Measurements from ENCODE around the gene NLGN4Y.

The NLGN4Y gene

DNA sequence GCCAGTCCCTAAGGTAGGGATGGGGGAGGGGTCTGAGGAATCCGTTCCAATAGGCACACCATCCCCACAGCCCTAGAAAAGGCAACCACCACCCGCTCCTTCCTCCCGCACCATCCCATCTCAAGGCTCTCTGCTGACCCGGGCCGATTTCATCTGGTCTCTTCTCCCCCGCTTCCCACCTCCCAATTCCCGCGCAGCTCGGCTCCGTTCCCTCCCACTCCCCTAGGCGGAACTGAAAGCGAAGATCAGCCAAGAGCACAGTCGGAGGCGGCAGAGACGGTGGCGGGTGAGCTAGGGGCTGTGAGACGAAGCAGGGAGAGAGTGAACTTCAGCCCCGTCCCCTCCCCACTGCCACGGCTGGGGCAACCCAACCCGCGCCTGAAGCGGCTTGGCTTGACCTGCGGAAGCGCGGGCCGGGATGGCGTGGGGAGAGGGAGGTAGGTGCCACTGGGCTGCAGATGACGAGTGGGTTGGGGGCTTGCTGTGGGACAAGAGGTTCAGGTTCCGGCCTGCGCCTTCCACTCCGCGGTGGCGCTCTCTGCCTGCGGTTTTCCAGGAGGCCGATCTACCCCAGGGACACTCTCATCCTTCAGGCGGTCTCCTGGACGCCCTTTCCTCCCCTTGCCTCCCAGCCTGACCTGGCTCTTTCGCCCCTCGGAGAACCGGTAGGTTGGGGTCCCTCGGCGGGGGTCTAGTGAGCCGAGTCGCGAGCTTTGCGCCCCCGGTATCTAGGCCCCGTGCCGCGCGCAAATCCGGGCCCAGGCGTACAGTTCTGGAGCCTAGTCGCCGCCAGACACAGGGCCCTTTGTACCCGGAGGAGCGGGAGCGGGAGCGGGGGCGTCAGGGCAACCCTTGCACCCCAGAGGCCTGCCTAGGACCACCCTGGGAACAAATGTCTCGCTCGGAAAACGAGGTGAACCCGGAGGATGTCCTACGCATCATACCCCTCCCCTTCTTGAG is at the start of gene NLGN4Y:
Gene NLGN4Y, plus strand, starts transcription at position 258 of the 960 bp plus-strand sequence. CDS start 97,591 bp downstream, outside the sequence.
- no peak for DNase-seq

DNA sequence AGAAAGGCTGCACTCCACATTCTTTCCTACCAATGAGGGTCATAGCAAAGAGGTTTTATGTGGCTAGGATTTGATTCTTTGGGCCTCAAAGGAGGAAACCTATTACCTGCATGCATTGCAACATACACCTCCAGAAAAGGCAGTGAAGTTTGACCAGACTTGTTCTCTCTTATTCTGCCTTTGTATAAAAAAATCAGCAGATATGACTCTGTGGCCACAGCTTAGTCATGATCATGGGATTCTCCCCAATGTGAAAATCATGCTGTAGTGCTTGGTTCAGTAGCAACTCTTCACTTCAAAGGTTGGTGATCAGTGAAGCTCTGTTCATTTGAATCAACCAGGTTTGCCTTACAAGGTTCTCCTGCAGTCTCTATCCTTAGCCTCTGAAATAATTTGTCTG is 38.4 kb upstream of the NLGN4Y start:
- DNase-seq: no peak

DNA sequence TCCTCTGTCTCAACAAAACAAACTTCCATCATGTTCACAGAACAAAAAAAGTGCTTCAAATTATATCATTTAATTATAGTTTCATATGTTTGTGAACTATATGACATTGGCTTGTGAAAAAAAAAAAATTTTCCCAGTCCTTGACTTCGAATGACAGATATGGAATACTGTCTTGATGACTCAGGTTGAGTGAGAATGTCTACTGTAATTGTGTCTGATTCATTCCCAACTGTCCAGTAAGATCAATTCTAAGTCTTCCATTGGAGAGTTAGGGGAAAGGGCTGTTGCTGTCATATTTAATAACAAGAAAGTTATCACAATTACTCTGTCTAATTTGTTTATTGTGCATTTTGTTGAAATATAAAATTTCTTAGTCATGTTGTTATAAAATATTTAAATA is 34.1 kb upstream of the NLGN4Y start:
- no peak for DNase-seq

DNA sequence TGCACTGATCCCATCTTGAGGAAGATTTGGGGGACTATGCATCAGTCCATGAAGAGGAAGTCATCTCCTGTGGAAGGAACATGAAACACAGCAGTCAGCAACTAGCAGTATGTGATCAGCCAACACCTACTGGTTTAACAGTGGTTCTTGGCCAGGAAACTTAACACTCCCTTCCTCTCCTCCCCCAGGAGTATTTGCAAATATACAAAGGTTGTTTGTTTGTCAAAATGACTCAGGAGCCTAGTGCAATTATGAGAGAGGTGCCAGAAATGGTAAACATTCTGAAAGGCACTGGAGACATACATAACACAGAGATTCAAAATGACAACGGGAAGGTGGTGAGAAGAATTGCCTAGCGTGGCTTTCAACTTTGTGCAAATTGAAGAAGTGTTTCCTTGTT is 26.3 kb upstream of the NLGN4Y start:
- no peak for DNase-seq

DNA sequence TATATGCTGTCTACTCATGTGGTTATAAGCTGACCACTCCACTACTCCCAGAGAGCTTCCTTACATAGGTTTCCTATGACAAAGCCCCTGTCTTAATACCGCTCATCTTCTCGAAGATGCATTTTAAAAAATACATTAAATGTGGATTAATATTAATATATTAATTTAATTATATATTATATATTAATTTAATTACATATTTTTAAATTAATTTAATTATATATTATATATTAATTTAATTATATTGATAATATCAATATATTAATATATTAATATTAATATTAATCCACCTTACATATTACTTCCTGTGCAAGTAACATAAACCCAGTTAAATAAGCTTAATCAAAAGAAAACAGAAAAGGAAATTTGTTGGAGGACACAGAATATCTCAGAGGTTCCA is 19.7 kb upstream of the NLGN4Y start:
- DNase-seq: no peak

DNA sequence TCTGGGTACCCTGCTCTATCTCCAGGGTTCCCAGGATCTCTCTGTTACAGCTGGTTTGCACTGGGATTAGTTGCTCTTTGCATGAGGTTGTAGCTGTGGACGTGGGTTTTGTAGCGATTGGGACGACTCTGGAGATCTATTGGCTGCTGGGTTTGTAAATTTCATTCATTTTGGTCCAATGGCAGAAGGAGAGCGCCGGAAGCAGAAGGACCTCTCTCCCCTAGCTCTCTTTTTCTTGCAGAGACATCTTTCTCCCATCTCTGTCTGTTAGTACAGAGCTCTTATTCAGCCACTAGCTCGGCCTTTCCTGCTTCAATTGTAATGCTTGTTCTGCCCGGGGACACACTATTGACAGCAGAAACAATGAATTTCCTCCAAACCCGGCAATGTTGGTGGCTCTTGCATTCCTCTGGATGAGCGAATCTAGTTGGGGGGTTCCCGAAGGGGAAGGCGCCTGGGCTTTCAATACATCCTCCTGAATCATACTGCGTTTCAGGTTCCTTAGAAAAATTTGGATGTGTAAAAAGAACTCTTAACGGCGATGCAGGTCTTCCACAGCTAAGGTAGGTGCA is 1.9 kb upstream of the NLGN4Y start:
- no peak for DNase-seq

DNA sequence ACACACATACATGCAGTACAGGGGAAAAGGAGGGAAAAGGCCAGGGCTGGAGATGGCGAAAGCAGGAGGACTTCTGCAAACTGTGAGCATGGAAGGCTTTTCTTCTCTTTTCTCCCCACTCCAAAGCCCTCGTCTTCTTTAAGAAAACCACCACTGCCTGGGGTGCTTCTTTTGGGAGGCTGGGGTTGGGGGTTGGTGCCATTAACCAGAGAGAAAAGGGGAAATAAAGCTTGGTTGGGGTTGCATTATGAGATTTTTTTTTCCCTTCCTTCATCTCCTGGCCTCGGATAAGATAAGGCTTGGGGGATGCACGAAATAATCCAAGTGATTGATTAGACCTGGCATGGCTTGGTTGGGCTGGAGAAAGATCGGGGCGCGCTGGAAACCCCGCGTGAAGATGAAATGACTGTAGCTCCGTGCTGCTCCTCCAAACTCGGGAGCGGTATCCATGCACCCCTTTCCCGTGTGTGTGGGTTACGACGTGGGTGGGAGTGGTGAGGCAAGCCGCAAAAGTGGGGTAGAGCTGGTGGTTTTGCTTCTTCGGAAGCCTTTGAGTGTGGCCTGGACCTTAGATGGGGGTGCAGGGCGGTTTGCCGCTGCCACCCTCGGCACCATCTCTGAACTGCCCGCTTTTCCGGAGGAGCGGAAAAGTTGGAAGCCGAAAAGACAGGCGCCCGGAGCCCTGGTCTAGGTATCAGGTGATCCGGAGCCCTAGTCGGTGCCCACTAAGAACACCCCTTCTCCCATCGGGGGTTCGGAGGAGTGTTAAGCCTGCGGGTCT is 648 bp upstream of the NLGN4Y start:
- no peak for DNase-seq

DNA sequence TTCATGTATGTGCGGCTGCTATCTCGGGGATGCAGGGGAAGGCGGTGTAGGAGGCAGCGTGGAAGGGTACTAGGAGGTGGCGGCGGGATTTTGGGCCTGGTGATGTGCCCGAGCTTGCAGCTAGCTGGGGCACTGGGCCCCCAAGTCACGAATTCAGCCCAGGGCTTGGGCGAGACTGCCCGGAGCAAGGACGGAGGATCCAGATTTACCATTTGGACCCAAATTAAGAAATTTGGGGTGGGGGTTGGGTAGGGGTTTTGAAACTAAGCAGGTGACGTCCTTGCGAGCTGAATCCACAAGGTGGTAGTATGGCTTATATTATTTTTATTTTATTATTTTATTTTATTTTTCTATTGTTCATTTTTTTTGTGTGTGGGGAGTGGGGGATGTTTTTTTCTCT is 986 bp downstream of the NLGN4Y start:
- DNase-seq: no peak

DNA sequence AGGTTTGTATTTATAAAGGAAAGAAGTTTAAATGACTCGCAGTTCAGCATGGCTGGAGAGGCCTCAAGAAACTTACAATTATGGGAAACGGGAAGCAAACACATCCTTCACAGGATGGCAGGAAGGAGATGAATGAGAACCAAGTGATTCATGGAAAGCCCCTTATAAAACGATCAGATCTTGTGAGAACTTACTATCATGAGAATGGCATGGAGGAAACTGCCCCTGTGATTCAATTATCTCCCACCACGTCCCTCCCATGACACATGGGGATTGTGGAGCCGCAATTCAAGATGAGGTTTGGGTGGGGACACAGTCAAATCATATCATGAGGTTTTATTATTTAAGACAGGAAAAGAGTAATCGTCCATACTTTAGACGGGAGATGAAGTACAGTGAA is 4.0 kb downstream of the NLGN4Y start:
- no peak for DNase-seq

DNA sequence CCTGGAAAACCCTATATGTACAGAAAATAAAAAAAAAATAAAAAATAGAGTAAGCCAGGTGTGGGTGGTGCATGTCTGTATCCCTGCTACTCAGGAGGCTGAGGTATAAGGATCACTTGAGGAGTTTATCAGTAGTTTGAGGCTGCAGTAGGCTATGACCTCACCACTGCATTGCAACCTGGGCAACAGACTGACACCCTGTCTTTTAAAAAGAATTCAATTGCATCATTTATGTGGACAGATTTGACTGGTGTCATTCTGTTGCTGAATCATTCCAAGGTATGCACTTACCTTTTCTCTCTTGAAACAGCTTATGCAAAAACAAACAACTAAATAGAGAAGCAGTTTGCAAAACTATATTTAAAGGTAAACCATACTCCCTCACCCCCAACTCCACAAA is 12.4 kb downstream of the NLGN4Y start:
- DNase-seq: no peak

DNA sequence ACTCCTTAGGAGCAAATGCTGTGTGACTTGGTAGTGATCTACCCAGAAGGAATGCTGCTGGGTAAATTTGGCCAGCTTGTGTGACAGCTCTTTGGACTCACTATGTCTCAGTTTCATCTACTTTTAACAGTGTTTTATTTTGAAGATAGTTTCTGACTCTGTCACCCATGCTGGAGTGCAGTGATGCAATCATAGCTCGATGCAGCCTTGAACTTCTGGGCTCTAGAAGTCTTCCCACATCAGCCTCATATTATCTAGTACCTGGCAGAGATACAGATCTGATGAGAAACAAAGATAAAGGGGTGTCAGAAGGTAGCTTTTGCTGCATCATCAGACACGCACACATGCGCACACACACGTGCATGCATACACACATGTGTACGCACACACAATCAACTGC is 19.2 kb downstream of the NLGN4Y start:
- DNase-seq: no peak

DNA sequence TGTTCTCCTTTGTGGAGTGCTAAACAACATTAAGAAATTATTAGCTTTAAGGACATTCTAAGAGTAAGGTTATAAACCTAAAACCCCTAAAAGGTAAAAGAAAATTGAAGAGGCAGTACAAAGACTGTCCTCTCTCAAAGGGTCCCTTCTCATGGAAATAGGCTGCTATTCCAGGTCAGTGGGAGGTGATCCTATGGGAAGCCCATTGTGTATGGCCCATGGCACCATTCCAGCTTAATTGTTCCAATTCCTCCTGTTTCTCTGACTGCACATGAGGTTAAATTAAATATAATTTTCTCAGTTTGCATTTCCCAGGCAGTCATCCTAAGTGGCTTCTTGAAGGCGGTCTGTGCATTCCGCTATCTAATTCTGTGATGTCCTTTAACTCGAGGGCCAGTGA is 57.0 kb downstream of the NLGN4Y start:
- DNase-seq: no peak

DNA sequence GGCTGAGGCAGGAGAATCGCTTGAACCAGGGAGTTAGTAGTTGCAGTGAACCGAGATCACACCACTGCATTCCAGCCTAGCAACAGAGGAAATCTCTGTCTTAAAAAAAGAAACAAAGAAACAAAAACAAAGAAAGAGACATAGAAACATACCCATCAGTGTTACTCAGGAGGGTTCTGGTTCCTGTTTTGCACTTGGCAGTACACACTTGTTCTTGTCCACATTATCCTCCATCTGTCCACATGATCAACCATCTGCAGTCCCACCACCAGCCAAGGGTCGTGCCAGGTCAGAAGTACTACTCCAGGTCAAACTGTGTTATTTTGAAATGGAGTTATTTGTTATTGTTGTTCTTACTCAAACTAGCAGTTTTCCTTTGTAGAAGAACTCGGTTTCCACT is 62.4 kb downstream of the NLGN4Y start:
- no peak for DNase-seq

DNA sequence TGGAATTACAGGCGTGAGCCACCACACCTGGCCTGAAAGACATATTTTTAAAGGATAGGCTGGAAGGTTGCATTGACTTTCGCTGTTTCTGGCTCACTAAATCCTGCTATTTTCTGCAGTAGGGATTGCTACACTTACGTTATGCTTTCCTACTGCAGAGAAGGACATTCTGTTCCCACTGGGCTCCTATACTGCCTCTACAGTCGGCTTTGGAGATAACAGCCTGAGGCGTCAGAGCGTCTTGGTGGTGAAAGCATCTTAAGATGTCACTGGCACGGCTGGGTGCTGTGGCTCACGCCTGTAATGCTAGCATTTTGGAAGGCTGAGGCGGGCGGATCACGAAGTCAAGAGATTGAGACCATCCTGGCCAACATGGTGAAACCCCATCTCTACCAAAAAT is 77.0 kb downstream of the NLGN4Y start:
- DNase-seq: no peak

DNA sequence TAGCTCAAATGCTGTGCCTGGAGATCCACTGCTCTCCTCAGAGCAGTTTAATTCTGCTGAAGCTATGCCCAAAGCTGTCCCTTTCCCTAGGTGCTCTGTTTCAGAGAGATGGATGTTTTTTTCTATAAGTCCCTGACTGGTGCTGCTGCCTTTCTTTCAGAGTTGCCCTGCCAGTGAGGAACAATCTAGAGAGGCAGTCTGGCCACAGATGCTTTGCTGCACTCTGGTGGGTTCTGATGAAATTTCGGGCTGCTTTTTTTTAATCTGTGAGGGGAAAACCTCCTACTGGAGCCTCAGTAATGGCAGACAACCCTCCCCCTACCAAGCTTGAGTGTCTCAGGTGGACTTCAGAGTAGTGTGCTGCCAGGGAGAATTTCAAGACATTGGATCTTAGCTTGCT is 93.3 kb downstream of the NLGN4Y start:
- no peak for DNase-seq

DNA sequence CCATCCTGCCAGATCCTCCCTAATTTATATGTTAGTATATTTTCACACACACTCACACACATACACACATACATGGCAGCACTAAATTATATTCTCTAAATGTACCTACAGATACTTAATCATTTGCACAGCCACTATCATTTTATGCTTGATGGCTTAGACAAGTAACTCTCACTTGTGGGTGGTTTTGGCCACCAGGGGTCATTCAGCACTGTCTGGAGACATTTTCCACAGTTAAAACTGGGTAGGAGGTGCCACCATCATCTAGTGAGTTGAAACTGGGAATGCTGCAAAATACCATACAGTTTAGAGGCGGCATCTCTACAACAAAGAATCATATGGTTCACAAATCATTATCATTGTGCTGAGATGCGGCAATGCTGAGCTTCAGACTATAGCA is 94.2 kb downstream of the NLGN4Y start:
- no peak for DNase-seq

DNA sequence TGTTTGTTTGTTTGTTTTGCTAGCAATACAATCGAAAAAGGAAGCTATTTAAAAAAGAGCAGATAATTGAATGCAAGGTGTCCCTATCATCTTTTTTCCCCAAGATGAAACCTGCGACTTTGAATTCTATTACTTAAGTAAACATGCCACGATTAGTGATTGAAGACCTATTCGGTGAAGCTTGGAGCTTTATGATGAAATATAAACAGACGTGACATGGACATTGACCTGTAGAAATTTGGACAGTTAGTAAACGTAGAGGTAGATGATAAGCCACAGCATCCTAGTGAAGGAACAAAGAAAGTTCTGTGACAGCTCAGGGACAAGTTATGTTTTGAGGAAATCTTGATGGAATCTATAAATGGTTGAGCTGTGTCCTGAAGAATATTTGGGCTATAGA is 103.9 kb downstream of the NLGN4Y start:
- no peak for DNase-seq

DNA sequence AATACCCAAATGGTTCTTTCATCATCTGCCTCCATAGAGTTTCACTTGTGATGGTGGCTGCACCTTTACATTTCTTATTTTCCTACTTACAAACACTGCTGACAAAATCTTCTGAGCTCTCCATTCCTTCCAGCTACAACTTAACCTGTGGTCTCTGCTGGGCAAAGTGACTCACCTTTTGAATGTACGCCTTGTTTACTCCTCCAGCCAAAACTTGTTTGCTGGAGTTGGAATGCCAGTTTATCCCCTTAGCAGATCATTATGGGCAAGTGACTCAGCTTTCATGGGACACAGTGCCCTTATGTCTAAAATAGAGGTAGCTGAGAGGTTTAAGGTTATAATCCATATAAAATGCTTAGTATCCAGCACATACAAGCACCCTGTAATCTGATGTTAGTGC is 107.3 kb downstream of the NLGN4Y start:
- no peak for DNase-seq

DNA sequence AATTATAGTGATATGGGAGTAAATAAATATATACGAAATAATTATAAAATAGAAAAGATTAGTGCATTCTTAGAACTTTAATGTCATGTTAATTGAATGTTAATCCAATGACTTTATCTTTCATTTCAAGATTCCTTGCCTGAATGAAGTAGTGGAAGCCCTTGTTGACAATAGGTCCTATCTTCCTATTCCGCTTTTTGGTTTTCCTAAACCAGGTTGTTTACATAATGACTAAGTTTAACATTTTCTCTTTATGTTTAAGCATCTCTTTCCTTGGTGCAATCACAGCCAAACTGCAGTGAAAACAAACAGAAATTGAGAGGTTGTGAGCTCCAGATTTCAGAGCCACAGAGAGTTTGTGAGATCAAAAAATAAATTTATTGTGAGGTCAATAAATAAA is 109.4 kb downstream of the NLGN4Y start:
- DNase-seq: no peak

DNA sequence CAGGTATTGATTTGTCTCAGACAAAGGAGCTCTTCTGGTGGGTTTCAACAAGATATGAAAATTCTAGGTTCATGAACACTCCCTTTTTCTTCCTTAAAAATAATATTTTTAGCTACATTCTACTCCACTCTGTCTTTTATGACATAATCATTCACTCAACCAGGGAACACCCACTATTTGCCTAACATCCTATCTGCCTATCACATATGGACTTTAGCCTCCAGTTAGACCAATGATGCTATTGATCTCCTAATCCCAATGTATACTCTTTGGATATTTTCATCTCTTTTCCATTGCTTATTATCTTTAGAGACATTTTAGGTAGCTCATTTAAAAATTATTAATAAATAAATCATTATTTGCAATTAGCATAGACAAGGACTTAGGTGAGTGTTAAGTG is 110.6 kb downstream of the NLGN4Y start:
- no peak for DNase-seq

DNA sequence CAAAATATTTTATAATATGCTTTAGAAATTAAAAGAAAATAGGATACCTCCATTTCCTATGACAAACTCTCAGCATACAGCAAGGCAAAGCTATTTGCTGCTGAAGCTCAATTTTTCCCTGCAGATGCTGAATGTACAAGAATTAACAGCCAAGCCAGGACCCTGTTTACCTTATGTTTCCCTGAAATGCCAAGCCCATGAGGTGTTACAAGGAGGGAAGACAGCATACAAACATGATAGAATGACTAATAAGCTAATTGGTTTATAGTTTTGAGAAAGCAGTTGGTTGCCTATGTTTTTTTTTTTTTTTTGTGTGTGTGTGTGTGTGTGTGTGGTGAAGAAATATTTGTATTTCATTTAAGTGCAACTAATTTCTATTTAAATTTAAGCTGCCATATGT is 113.2 kb downstream of the NLGN4Y start:
- DNase-seq: no peak

DNA sequence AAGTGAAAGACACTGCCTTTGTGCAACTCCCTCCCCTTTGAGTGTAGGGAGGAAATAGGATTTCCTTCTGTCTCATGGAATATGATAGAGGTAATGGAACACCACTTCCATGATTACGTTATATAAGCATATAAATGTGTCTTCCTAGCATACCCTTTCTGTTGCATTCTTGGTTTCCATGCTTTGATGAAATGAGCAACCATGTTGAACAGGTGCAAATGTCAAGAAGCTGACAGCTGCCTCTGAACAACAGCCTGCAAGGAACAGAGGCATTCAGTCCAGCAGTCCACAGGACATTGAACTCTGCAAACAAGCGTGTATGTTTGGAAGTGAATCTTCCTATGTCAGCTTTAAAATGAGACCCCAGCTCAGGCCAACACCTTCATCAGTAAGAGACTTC is 117.5 kb downstream of the NLGN4Y start:
- no peak for DNase-seq

DNA sequence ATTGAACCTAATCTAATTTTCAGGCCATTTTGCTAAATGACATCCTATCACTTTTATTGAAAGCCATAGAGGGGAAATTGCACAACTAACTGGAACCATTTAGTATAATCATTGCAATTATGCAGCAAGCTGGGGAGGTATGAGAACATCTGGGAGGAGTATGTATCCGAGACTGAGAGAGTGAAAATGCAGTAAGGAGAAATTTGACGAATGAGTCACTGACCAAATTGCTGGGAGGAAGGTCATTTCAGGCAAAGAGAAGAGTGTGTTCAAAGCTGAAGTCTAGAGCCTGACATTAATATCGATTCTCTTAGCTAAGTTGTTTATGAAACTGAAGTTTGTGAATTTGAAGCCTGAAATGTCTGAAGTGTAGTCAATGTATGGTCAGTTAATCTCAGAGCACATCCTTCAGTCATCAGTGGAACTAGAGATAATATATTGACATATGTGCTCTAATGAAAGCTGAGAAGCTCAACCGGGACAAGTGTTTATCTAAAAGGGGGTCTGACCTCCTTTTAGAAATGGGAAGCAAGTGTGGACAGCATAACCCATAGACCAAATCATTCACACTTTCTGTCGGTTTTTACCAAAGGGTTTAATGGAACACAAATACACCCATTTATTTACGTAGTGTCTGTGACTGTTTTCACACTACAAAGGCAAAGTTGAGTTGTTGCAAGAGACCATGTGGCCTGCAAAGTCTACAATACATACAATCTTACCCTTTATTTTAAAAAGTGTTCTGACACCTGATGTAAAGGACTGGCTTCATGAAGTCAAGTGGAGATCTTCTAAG is 120.0 kb downstream of the NLGN4Y start:
- no peak for DNase-seq

Data from retina (tissue), 1 donor.